ENCODE data around the gene CLDN20. TPM values are rescaled to one million over a fixed set of nuclear protein-coding genes. Genes with fewer than 3 reads are reported as not detected.

Gene CLDN20
- total RNA-seq, 2 experiments from 2014 or later, result not detected

DNA sequence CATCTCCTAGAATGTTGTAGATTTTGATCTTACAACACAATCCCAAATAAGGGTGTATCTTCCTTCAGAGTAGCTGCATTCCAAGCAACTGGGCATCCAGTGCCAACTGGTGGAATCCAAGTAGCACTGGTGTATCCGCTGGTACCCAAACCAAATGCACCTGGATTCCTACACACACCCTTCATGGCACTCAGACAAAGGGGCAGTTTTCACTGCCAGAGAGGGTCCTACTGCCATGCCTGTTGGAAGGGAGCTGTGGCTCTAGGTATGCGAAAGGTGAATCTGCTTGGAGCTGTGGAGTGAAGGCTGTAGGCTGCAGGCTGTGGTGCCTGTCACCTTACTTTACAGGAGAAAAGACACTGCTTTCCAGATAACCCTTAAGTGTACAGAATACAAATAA lies 17.0 kb upstream of the CLDN20 start:
- CTCF ChIA-PET, result interaction anchor here (2.3 kb wide), 1 partner anchor 68 kb away, joined by 26 read pairs; no protein-coding TSS in a partner anchor
- Mint-ChIP-seq H3K4me1 (ENCODE audit: low read depth) (no peaks in the 10 kb centered on the region), H3K4me3 (no peak overlapping the region), H3K36me3 (ENCODE audit: low read depth) (peaks cover 30% of the 10 kb centered on the region), H3K9me3 (no peaks in the 10 kb centered on the region), H3K27me3 (ENCODE audit: low read depth) (no peaks in the 10 kb centered on the region), H3K27ac (no peak overlapping the region)
- intact Hi-C loops (cut with micrococcal nuclease), result loop anchor here (5.0 kb wide), 1 partner anchor 570 kb away; no protein-coding TSS in a partner anchor
- no peak for DNase-seq

DNA sequence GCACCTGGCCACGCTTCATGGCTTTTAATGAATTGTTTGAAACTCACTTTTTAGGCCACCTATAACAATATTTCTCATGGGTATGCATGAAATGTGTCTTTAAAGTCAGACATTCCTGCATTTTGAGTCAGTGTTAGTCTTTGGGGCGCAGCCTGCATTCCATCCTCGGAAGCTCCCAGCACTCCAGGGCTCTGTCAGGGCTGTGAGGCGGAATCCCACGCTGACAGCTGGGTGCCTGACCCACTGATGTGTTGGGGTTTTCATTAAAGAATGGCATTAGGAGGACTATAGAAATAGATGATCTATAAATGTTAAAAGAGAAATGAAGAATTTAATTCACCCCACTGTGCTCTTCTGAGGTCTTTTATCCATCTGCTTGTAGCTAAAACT lies 16.2 kb upstream of the CLDN20 start:
- Mint-ChIP-seq H3K4me1 (ENCODE audit: low read depth) (no peaks in the 10 kb centered on the region), H3K4me3 (no peak overlapping the region), H3K9me3 (no peaks in the 10 kb centered on the region), H3K27ac (no peak overlapping the region), H3K27me3 (ENCODE audit: low read depth) (no peaks in the 10 kb centered on the region), H3K36me3 (ENCODE audit: low read depth) (peaks cover 31% of the 10 kb centered on the region)
- intact Hi-C loops (cut with micrococcal nuclease), result loop anchor here (1.0 to 5.0 kb wide), 3 partner anchors 70 to 570 kb away; no protein-coding TSS in a partner anchor
- CTCF ChIA-PET, result interaction anchor here (0.8 to 2.3 kb wide), 5 partner anchors 20 to 324 kb away, joined by 3 to 26 read pairs (median 4); no protein-coding TSS in a partner anchor
- no peak for DNase-seq

DNA sequence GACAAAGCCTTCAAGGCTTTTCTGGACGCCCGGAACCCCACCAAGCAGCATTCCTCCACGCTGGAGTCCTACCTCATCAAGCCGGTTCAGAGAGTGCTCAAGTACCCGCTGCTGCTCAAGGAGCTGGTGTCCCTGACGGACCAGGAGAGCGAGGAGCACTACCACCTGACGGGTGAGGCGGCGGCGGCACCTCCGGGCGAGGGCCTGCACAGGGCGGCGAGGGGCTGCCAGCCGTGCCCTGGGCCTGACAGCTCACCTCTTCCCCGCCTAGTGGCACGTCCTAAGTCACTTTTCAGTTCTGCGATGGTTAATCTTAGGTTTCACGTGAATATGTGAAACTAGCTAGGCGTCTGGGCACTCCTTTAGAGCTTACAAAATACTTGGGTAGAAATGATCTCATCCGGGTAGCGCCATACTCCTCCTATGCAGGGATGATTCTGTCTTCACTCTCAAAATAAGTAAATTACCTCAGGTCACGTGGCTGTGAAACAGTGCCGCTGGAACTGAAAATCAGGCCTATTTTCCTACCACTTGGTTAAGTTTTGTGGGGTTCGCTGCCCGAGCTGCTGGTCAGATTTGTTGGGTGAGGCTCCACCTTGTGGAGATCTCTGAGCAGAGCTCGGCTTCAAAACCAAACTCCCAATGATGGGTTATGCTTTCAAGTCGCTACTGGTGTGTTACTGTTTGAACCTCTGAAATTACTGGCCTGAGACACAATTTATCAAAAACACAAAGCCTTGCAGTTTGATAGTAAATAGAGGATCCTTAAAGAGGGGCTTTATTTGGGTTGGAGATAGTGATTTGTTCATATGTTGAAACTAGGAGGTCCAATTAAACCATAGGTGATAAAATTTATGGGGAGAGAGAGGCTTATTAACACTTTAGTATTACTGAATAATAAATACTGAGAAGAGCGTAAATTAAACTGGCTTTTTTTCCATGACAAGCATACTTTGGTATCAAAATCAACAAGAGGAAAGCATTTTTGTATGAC lies 15.5 kb upstream of the CLDN20 start:
- H3K4me1 Mint-ChIP-seq (ENCODE audit: low read depth), result no peaks in the 10 kb centered on the region
- CTCF ChIA-PET, result interaction anchor here (0.8 to 2.3 kb wide), 7 partner anchors 9 to 324 kb away, joined by 3 to 26 read pairs (median 4); no protein-coding TSS in a partner anchor
- no peaks in the 10 kb centered on the region for H3K27me3 Mint-ChIP-seq (ENCODE audit: low read depth)
- H3K36me3 Mint-ChIP-seq (ENCODE audit: low read depth), result peaks cover 36% of the 10 kb centered on the region
- intact Hi-C loops (cut with micrococcal nuclease), result loop anchor here (1.0 to 5.0 kb wide), 3 partner anchors 71 to 571 kb away; no protein-coding TSS in a partner anchor
- peak; percentile 46 for DNase-seq
- no peak overlapping the region for H3K4me3 Mint-ChIP-seq
- H3K27ac Mint-ChIP-seq, result no peak overlapping the region
- H3K9me3 Mint-ChIP-seq, result no peaks in the 10 kb centered on the region

- Mint-ChIP-seq H3K27ac (no peak overlapping the region), H3K27me3 (ENCODE audit: low read depth) (no peaks in the 10 kb centered on the region), H3K4me3 (no peak overlapping the region), H3K36me3 (ENCODE audit: low read depth) (peaks cover 52% of the 10 kb centered on the region), H3K9me3 (no peaks in the 10 kb centered on the region), H3K4me1 (ENCODE audit: low read depth) (no peaks in the 10 kb centered on the region)
- DNase-seq, result no peak
- CTCF ChIA-PET, result interaction anchor here (0.6 to 1.7 kb wide), 8 partner anchors 8 to 480 kb away, joined by 3 to 10 read pairs (median 3); no protein-coding TSS in a partner anchor
- intact Hi-C loops (cut with micrococcal nuclease), result no loop called here
These were observed 13.0 kb upstream of the CLDN20 start for GRCh38 chr6:155250701-155251381.

GRCh38 chr6:155252581-155252980 lies 11.2 kb upstream of the CLDN20 start:
- no peaks in the 10 kb centered on the region for H3K9me3 Mint-ChIP-seq
- H3K36me3 Mint-ChIP-seq (ENCODE audit: low read depth), result peaks cover 48% of the 10 kb centered on the region
- DNase-seq, result no peak
- no peaks in the 10 kb centered on the region for H3K4me1 Mint-ChIP-seq (ENCODE audit: low read depth)
- H3K27ac Mint-ChIP-seq, result no peak overlapping the region
- CTCF ChIA-PET, result interaction anchor here (1.3 kb wide), 1 partner anchor 15 kb away, joined by 3 read pairs; no protein-coding TSS in a partner anchor
- no peaks in the 10 kb centered on the region for H3K27me3 Mint-ChIP-seq (ENCODE audit: low read depth)
- H3K4me3 Mint-ChIP-seq, result no peak overlapping the region
- intact Hi-C loops (cut with micrococcal nuclease), result no loop called here

GRCh38 chr6:155253337-155253736 lies 10.5 kb upstream of the CLDN20 start:
- no peaks in the 10 kb centered on the region for H3K9me3 Mint-ChIP-seq
- H3K4me1 Mint-ChIP-seq (ENCODE audit: low read depth), result no peaks in the 10 kb centered on the region
- CTCF ChIA-PET, result interaction anchor here (1.3 kb wide), 1 partner anchor 14 kb away, joined by 3 read pairs; no protein-coding TSS in a partner anchor
- no peak overlapping the region for H3K27ac Mint-ChIP-seq
- H3K36me3 Mint-ChIP-seq (ENCODE audit: low read depth), result peaks cover 48% of the 10 kb centered on the region
- no peaks in the 10 kb centered on the region for H3K27me3 Mint-ChIP-seq (ENCODE audit: low read depth)
- intact Hi-C loops (cut with micrococcal nuclease), result no loop called here
- H3K4me3 Mint-ChIP-seq, result no peak overlapping the region
- DNase-seq, result no peak

GRCh38 chr6:155254139-155254538 lies 9.7 kb upstream of the CLDN20 start:
- DNase-seq, result no peak
- Mint-ChIP-seq H3K27me3 (ENCODE audit: low read depth) (no peaks in the 10 kb centered on the region), H3K36me3 (ENCODE audit: low read depth) (peaks cover 44% of the 10 kb centered on the region), H3K27ac (no peak overlapping the region), H3K4me1 (ENCODE audit: low read depth) (no peaks in the 10 kb centered on the region), H3K4me3 (no peak overlapping the region), H3K9me3 (no peaks in the 10 kb centered on the region)
- intact Hi-C loops (cut with micrococcal nuclease), result no loop called here
- CTCF ChIA-PET, result no interaction called here

DNA sequence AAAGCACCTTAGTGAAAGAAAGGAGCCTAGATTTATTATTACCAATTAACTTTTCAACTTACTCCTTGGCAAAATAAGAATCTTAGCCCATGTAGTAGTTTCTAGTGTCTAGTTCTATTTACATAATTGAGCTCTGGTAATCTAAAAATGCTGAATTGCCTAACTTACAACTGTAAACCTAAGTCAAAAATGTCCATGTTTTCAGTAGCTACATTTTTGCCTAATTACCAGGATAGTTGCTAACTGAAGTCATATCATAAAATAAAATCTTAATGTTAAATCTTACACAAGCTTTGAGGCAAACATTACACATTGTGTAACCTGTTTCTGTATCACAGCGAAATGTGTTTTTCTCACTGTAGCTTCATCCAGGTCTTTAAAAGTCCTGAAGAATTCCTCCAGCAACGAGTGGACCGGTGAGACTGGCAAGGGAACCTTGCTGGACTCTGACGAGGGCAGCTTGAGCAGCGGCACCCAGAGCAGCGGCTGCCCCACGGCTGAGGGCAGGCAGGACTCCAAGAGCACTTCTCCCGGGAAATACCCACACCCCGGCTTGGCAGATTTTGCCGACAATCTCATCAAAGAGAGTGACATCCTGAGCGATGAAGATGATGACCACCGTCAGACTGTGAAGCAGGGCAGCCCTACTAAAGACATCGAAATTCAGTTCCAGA lies 7.6 kb upstream of the CLDN20 start:
- intact Hi-C loops (cut with micrococcal nuclease), result no loop called here
- no peak overlapping the region for H3K4me3 Mint-ChIP-seq
- CTCF ChIA-PET, result no interaction called here
- H3K27ac Mint-ChIP-seq, result no peak overlapping the region
- no peak for DNase-seq
- no peaks in the 10 kb centered on the region for H3K9me3 Mint-ChIP-seq
- H3K27me3 Mint-ChIP-seq (ENCODE audit: low read depth), result no peaks in the 10 kb centered on the region
- H3K36me3 Mint-ChIP-seq (ENCODE audit: low read depth), result peaks cover 31% of the 10 kb centered on the region
- H3K4me1 Mint-ChIP-seq (ENCODE audit: low read depth), result peaks cover 2% of the 10 kb centered on the region

DNA sequence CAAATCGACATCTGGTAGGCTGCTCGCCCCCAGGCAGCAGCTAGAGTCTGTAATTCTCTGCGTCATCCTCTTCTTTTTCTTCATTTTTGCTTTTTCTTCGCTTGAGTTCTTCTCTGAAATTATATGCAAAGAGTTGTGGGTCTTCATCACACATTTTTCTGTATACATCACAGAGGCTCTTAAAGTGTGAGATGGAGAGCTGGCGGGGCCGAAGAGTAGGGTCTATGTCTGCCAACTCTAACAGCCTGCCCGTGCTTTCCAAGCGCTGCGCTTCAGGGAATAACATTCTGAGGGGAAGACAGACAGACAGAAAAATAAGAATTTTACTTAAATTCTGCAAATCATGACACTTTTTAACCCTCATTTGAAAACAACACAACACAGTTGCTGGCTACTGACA lies 6.0 kb upstream of the CLDN20 start:
- intact Hi-C loops (cut with micrococcal nuclease), result no loop called here
- no peaks in the 10 kb centered on the region for H3K27me3 Mint-ChIP-seq (ENCODE audit: low read depth)
- peaks cover 35% of the 10 kb centered on the region for H3K36me3 Mint-ChIP-seq (ENCODE audit: low read depth)
- H3K27ac Mint-ChIP-seq, result no peak overlapping the region
- no peak for DNase-seq
- no peaks in the 10 kb centered on the region for H3K9me3 Mint-ChIP-seq
- H3K4me1 Mint-ChIP-seq (ENCODE audit: low read depth), result peaks cover 5% of the 10 kb centered on the region
- CTCF ChIA-PET, result interaction anchor here (1.2 to 2.2 kb wide), 4 partner anchors 11 to 329 kb away, joined by 3 to 9 read pairs (median 6); no protein-coding TSS in a partner anchor
- no peak overlapping the region for H3K4me3 Mint-ChIP-seq

- Mint-ChIP-seq H3K9me3 (no peaks in the 10 kb centered on the region), H3K4me3 (no peak overlapping the region), H3K27ac (no peak overlapping the region), H3K27me3 (ENCODE audit: low read depth) (no peaks in the 10 kb centered on the region), H3K4me1 (ENCODE audit: low read depth) (peaks cover 5% of the 10 kb centered on the region), H3K36me3 (ENCODE audit: low read depth) (peaks cover 25% of the 10 kb centered on the region)
- intact Hi-C loops (cut with micrococcal nuclease), result no loop called here
- CTCF ChIA-PET, result interaction anchor here (0.8 to 2.2 kb wide), 5 partner anchors 8 to 84 kb away, joined by 3 to 6 read pairs (median 3); no protein-coding TSS in a partner anchor
- DNase-seq, result no peak
These were observed 4.6 kb upstream of the CLDN20 start for GRCh38 chr6:155259204-155259603.

DNA sequence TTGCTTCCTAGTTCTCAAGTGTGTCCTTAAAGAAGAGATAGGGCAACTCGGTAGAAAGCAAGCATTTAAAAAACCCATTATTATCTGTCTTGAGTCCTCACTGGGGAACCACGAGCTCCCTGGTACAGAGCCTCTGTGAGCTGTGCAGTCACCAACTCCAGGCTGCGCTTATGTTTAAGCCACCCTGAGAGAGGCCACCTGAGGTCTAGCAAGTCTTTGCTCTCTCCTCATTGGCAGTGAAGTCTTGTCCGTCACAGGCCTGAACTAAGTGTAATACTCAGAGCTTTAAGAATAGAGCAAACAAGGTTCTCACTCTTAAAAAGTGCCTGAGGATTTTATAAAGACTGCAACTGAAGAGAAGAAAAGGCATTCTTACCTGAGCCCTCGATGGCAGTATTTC lies 3.9 kb upstream of the CLDN20 start:
- CTCF ChIA-PET, result interaction anchor here (1.7 to 2.2 kb wide), 2 partner anchors 83 to 84 kb away, joined by 3 to 6 read pairs; no protein-coding TSS in a partner anchor
- Mint-ChIP-seq H3K9me3 (no peaks in the 10 kb centered on the region), H3K27ac (no peak overlapping the region), H3K4me3 (no peak overlapping the region), H3K36me3 (ENCODE audit: low read depth) (peaks cover 22% of the 10 kb centered on the region), H3K4me1 (ENCODE audit: low read depth) (peaks cover 5% of the 10 kb centered on the region), H3K27me3 (ENCODE audit: low read depth) (no peaks in the 10 kb centered on the region)
- intact Hi-C loops (cut with micrococcal nuclease), result no loop called here
- DNase-seq, result no peak

Data from activated naive CD4-positive, alpha-beta T cell treated with anti-CD3 and anti-CD28 coated beads for 36 hours (primary cell).